ENCODE measurements around the gene EN1. TPM values are rescaled to one million over a fixed set of nuclear protein-coding genes. Genes with fewer than 3 reads are reported as not detected.
A peak's percentile ranks its signal among the peaks of the same experiment; 100 is the strongest.

EN1 gene
- total and polyA plus RNA-seq, 2 of the 4 experiments (the other 2 are of a cell fraction): not detected

DNA sequence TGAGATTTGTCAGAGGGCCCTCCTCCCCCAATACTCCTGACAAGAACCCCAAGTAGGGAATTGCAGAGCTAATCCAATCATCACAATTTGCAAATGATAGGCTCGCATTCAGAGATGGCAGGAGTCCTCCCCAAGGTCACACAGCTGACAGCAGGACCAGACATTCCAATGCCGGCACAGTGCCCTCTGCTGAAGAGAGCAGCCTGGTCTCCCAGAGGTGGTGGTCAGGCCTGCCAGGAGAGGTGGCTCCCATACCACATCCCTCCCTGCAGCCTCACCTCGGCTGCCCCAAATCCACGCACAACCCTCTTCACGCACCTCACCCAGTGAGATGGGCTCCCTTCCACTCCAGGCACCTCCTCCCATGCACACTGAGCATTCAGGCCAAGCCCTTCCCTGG, 25.4 kb downstream of the EN1 start:
- Histone ChIP-seq H2BK5ac (ENCODE audit: low read depth, low read length, poor library complexity, severe bottlenecking) (no peak overlapping the region), H3K27me3 (ENCODE audit: control insufficient read depth, insufficient read depth, low read length) (peaks cover 13% of the 10 kb centered on the region), H4K20me1 (ENCODE audit: insufficient read depth, low read length) (no peaks in the 10 kb centered on the region), H2AFZ (replicated peaks; ENCODE audit: low read length, poor library complexity) (no peak overlapping the region), H3K4me3 (ENCODE audit: insufficient read depth, low read depth, low read length) (no peak overlapping the region), H4K5ac (ENCODE audit: low read depth, low read length) (no peak overlapping the region), H2BK20ac (ENCODE audit: low read depth, low read length) (no peak overlapping the region), H3K9me3 (ENCODE audit: control insufficient read depth, insufficient read depth, low read length) (no peaks in the 10 kb centered on the region), H4K91ac (ENCODE audit: insufficient read depth, low read depth, low read length) (no peak overlapping the region), H3K23ac (ENCODE audit: low read depth, low read length) (no peak overlapping the region), H2AK9ac (replicated peaks; ENCODE audit: low read depth, low read length, poor library complexity) (peak overlapping the region; percentile 20), H3K27ac (ENCODE audit: insufficient read depth, low read length) (no peak overlapping the region), H4K8ac (ENCODE audit: low read depth in 2 of 2, low read length in 2 of 2) (no peak overlapping the region), H3K4me1 (ENCODE audit: control insufficient read depth, insufficient read depth, low read length) (no peaks in the 10 kb centered on the region), H3K36me3 (ENCODE audit: control insufficient read depth, insufficient read depth, low read length) (no peaks in the 10 kb centered on the region), H3K14ac (replicated peaks; ENCODE audit: low read depth, low read length) (no peak overlapping the region), H2BK15ac (ENCODE audit: low read depth, low read length) (no peak overlapping the region), H2AK5ac (ENCODE audit: low read depth, low read length) (no peak overlapping the region), H3K56ac (ENCODE audit: extremely low read depth, insufficient read depth, low read length) (no peak overlapping the region), H3K4ac (ENCODE audit: low read depth, low read length) (no peak overlapping the region), H3K79me1 (ENCODE audit: low read depth in 1 of 2, low read length in 2 of 2) (no peaks in the 10 kb centered on the region), H3K4me2 (ENCODE audit: low read depth, low read length) (no peak overlapping the region), H3K18ac (ENCODE audit: low read depth, low read length) (no peak overlapping the region), H3K9me1 (ENCODE audit: insufficient read depth, low read length) (no peaks in the 10 kb centered on the region; the same call in 1 of the 2 replicates), H2BK120ac (ENCODE audit: low read depth, low read length) (no peak overlapping the region), H3K9ac (ENCODE audit: low read depth, low read length) (no peak overlapping the region)
- POLR2A ChIA-PET (ENCODE audit: unreplicated experiment): no interaction called here
- intact Hi-C loops (cut with micrococcal nuclease): no loop called here
- CTCF ChIA-PET: no interaction called here
- WGBS, 2 experiments (ENCODE audit: extremely low coverage in 2 of 2, insufficient read length in 1 of 2): no CpG with 5 or more reads among the region's 5 CpGs
- no TSS peak for BruUV-seq (replicated peaks)
- DNase-seq (no peak), ATAC-seq (ENCODE audit: low read depth) (no peak)
- dilution Hi-C loops (cut with HindIII; ENCODE audit: low sequenced_read_pairs, unreplicated experiment): no loop called here
- TF ChIP-seq CHD1 (IDR thresholded peaks at IDR 0.05; ENCODE audit: low read depth, low read length): no peak
- TF ChIP-seq CEBPB (IDR thresholded peaks at IDR 0.05; ENCODE audit: low read depth, low read length): no peak
- TF ChIP-seq, protein P1, sequence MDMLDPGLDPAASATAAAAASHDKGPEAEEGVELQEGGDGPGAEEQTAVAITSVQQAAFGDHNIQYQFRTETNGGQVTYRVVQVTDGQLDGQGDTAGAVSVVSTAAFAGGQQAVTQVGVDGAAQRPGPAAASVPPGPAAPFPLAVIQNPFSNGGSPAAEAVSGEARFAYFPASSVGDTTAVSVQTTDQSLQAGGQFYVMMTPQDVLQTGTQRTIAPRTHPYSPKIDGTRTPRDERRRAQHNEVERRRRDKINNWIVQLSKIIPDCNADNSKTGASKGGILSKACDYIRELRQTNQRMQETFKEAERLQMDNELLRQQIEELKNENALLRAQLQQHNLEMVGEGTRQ (IDR thresholded peaks at IDR 0.05; ENCODE audit: low read depth, low read length): no peak
- no peak for TF ChIP-seq SMC3 (IDR thresholded peaks at IDR 0.05; ENCODE audit: low read depth, low read length)
- TF ChIP-seq FOS (IDR thresholded peaks at IDR 0.05; ENCODE audit: low read depth, low read length): no peak
- TF ChIP-seq NFE2L2 (IDR thresholded peaks at IDR 0.05; ENCODE audit: low read depth, low read length): no peak
- TF ChIP-seq POLR2A (IDR thresholded peaks at IDR 0.05; ENCODE audit: low read depth, low read length): no peak
- TF ChIP-seq, protein P2, sequence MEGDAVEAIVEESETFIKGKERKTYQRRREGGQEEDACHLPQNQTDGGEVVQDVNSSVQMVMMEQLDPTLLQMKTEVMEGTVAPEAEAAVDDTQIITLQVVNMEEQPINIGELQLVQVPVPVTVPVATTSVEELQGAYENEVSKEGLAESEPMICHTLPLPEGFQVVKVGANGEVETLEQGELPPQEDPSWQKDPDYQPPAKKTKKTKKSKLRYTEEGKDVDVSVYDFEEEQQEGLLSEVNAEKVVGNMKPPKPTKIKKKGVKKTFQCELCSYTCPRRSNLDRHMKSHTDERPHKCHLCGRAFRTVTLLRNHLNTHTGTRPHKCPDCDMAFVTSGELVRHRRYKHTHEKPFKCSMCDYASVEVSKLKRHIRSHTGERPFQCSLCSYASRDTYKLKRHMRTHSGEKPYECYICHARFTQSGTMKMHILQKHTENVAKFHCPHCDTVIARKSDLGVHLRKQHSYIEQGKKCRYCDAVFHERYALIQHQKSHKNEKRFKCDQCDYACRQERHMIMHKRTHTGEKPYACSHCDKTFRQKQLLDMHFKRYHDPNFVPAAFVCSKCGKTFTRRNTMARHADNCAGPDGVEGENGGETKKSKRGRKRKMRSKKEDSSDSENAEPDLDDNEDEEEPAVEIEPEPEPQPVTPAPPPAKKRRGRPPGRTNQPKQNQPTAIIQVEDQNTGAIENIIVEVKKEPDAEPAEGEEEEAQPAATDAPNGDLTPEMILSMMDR (conservative IDR thresholded peaks at IDR 0.05; ENCODE audit: low read depth, low read length): no peak
- TF ChIP-seq BHLHE40 (IDR thresholded peaks at IDR 0.05; ENCODE audit: low read depth, low read length): no peak
- no peak for TF ChIP-seq RFX5 (IDR thresholded peaks at IDR 0.05; ENCODE audit: low read depth, low read length)
- in situ Hi-C loops (cut with MboI; ENCODE audit: low sequenced_read_pairs): no loop called here

All from IMR-90 (cell line).